Right atrium auricular region (tissue), 2 donors: Measurements from ENCODE around the gene GPR12. TPM values are rescaled to one million over a fixed set of nuclear protein-coding genes. Genes with fewer than 3 reads are reported as not detected.
"Not testable (repeated sequence)": the region's sequence is repeated elsewhere in the genome, so short reads cannot be mapped to it uniquely, and the experiment has no call there.

Experiments used
- DNase-seq: peaks from one replicate; pipeline ENCODE4 v3.0.0-alpha.2; 2019; ENCODE audit warnings: low spot score
- H3K27ac ChIP-seq, 2 donors: fragments of 200-600 bp; sonication (generic); 1 replicate in 1 of 2; 2 replicates in 1 of 2; pipeline ENCODE4 v1.5.1; 2016 to 2019
- H3K27me3 ChIP-seq, 2 donors: fragments of 200-600 bp; sonication (generic); one replicate each; pipeline versions ENCODE4 v1.5.1 to v1.6.0; 2017 to 2019
- H3K36me3 ChIP-seq: fragments of 200-600 bp; sonication (generic); one replicate; pipeline ENCODE4 v1.5.1; 2016
- H3K4me1 ChIP-seq, 2 donors: fragments of 200-600 bp; sonication (generic); one replicate each; pipeline versions ENCODE4 v1.5.1 to v1.6.0; 2017 to 2019
- H3K4me3 ChIP-seq, 2 donors: fragments of 200-600 bp; sonication (generic); 1 replicate in 1 of 2; 2 replicates in 1 of 2; pipeline ENCODE4 v1.5.1; 2017 to 2019; ENCODE audit warnings: mild to moderate bottlenecking in 1 of 2, moderate library complexity in 1 of 2
- H3K9me3 ChIP-seq, 2 donors: fragments of 200-600 bp; sonication (generic); one replicate each; pipeline ENCODE4 v1.5.1; 2019
- CTCF ChIP-seq, 2 donors: fragments of 200-600 bp; sonication (generic); IDR thresholded peaks; one replicate each; pipeline ENCODE4 v1.5.1; 2019; ENCODE audit warnings: antibody characterized with exemption in 2 of 2
- total RNA-seq, 2 donors: library from RNA; depleted of rRNA; stranded (reverse); fragments of >200 nt; gene quantifications; one replicate each; pipeline ENCODE4 v1.1.0, GENCODE V29; 2016

The GPR12 gene
- total RNA-seq, 2 donors from 2014 or later = 0.07 TPM; not detected in 1

DNA sequence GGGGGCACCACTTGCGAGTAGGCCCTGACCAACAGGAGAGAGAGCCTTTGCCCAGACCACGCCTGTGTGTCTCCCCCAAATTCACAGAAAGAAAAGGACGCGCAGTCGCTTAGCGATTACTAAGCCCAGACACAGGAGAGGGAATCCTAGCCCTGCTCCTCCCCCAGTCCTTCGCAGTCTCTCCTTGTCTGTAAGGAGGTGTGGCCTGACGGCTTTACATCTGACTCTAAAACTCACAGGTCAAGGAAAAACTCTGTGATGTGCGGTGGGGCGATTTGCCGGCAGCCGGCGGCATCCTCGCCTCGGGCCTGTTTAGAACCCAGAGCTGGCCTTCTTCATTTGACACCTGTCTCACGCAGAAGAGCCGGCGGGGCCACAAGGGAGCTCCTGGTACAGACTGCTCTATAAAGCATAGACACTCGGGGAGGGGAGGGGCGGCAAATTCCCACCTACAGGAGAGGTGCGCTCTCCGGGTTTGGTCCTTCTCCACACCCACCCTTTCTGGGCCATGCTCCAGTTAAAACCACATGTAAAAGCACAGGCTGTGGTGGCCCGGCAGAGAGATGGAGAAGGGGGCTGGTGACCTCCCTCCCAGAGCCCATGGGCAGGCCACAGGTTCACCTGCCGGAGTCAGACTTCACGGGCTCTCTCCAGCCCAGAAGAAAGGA is 17.8 kb downstream of the GPR12 start:
- no peak for TF ChIP-seq CTCF (IDR thresholded peaks at IDR 0.05)
- Histone ChIP-seq H3K36me3 (no peaks in the 10 kb centered on the region), H3K4me1 (no peaks in the 10 kb centered on the region), H3K9me3 (peaks cover 0 to 6% of the 10 kb centered on the region in 2 donors), H3K27ac (no peak overlapping the region), H3K27me3 (no peaks in the 10 kb centered on the region), H3K4me3 (no peak overlapping the region)
- DNase-seq = no peak

DNA sequence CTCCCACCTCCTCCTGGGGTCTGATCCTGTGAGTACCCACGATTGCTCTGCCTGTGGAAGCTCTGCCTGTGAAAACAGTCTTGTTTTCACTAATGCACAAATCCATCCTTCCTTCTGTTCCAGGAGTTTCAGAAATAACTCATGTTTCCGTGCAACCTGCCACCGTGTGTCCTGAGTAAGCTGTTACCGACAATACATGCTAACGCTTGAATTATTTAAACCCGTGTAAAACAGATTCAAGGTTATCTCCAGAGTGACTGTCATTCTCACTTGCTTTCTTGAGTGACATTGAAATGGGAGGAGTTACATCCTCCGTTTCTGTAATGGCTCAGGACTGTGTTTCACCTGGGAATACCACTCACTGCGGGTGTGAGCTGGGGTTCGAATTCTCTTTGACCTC is 24.9 kb downstream of the GPR12 start:
- no peak overlapping the region for H3K4me3 ChIP-seq
- DNase-seq = peak; percentile 21
- H3K27ac ChIP-seq = no peak overlapping the region
- no peaks in the 10 kb centered on the region for H3K36me3 ChIP-seq
- H3K4me1 ChIP-seq = no peaks in the 10 kb centered on the region
- peaks cover 0 to 6% of the 10 kb centered on the region in 2 donors for H3K9me3 ChIP-seq
- H3K27me3 ChIP-seq = no peaks in the 10 kb centered on the region
- no peak for TF ChIP-seq CTCF (IDR thresholded peaks at IDR 0.05)

- peak; percentile 32 for DNase-seq
- Histone ChIP-seq H3K9me3 (no peaks in the 10 kb centered on the region), H3K27me3 (no peaks in the 10 kb centered on the region), H3K36me3 (no peaks in the 10 kb centered on the region), H3K4me3 (no peak overlapping the region), H3K4me1 (no peaks in the 10 kb centered on the region), H3K27ac (no peak overlapping the region)
- TF ChIP-seq CTCF (IDR thresholded peaks at IDR 0.05) = no peak
Observed at GRCh38 chr13:26727633-26728032, 33.0 kb downstream of the GPR12 start.

DNA sequence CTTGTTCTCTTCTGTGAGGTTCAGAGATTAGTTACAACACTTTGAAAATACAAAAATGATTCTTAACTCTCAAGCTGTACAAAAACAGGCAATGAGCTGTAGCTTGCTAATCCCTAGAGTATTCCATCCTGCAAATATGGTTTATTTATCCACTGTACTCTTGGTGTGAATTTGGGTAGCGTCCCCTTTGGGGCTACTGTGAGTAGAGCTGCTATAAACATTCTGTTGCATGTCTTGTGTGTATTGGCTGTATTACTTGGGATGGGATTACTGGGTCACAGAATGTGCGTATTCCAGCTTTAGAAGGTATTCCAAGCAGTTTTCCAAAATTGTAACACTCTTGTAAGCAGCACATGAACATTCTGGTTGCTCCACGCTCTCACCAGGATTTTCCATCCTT is 33.5 kb downstream of the GPR12 start:
- H3K4me3 ChIP-seq = no peak overlapping the region
- DNase-seq = no peak
- H3K4me1 ChIP-seq = no peaks in the 10 kb centered on the region
- no peaks in the 10 kb centered on the region for H3K36me3 ChIP-seq
- no peak for TF ChIP-seq CTCF (IDR thresholded peaks at IDR 0.05)
- H3K27ac ChIP-seq = no peak overlapping the region
- H3K9me3 ChIP-seq = no peaks in the 10 kb centered on the region
- no peaks in the 10 kb centered on the region for H3K27me3 ChIP-seq

DNA sequence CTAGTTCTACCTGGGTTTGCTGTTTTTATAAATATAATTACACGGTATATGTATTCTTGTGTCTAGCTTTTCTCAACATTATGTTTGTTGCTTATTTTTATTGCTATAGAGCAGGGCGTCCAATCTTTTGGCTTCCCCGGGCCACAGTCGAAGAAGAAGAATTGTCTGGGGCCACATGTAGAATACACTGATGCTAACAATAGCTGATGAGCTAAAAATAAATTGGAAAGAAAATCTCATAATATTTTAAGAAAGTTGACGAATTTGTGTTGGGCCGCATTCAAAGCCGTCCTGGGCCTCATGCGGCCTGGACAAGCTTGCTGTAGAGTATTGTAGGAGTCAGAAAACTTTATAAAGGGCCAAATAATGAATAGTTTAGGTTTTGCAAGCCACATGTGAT is 33.9 kb downstream of the GPR12 start:
- no peak for TF ChIP-seq CTCF (IDR thresholded peaks at IDR 0.05)
- Histone ChIP-seq H3K27ac (no peak overlapping the region), H3K4me3 (no peak overlapping the region), H3K27me3 (no peaks in the 10 kb centered on the region), H3K4me1 (no peaks in the 10 kb centered on the region), H3K9me3 (no peaks in the 10 kb centered on the region), H3K36me3 (no peaks in the 10 kb centered on the region)
- no peak for DNase-seq

DNA sequence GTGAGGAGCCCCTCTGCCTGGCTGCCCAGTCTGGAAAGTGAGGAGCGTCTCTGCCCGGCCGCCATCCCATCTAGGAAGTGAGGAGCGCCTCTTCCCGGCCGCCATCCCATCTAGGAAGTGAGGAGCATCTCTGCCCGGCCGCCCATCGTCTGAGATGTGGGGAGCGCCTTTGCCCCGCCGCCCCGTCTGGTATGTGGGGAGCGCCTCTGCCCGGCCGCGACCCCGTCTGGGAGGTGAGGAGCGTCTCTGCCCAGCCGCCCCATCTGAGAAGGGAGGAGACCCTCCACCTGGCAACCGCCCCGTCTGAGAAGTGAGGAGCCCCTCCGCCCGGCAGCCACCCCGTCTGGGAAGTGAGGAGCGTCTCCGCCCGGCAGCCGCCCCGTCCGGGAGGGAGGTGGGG is 37.0 kb downstream of the GPR12 start:
- H3K27ac ChIP-seq, DNase-seq, H3K27me3 ChIP-seq, H3K36me3 ChIP-seq, H3K4me3 ChIP-seq, H3K9me3 ChIP-seq, H3K4me1 ChIP-seq: not testable (repeated sequence)
